ENCODE results near the gene VAMP4. TPM values are rescaled to one million over a fixed set of nuclear protein-coding genes. Genes with fewer than 3 reads are reported as not detected.
"Not testable (repeated sequence)": the region's sequence is repeated elsewhere in the genome, so short reads cannot be mapped to it uniquely, and the experiment has no call there.

The VAMP4 gene
- total RNA-seq, 1 donor = 7.6 TPM

DNA sequence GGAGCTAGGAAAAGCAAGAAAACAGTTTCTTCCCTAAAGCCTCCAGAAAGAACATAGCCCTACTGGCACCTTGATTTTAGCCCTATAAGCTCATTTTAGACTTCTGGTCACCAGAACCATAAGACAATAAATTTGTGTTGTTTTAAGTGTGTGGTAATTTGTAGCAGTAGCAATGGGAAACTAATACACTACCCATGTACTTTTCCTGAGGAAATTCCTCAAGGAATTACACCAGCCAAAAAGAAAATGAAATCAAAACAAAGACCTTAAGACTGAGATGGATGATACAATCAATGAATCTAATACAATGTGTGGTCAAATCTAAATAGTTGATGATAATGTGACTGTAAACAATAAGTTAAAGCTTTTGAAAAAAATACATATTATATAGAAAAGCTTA is 11.8 kb downstream of the VAMP4 start:
- Histone ChIP-seq H3K27me3 (ENCODE audit: insufficient read depth, low read length) (no peaks in the 10 kb centered on the region), H3K79me2 (ENCODE audit: insufficient read depth, low read length) (peaks cover 33% of the 10 kb centered on the region), H3K9me3 (ENCODE audit: low read depth, low read length) (no peaks in the 10 kb centered on the region), H4K20me1 (ENCODE audit: insufficient read depth, low read length) (peaks cover 5% of the 10 kb centered on the region), H3K36me3 (ENCODE audit: insufficient read depth, low read length) (peaks cover 14% of the 10 kb centered on the region), H3K4me3 (ENCODE audit: insufficient read depth, low read length) (no peak overlapping the region), H2AFZ (ENCODE audit: low read length) (no peak overlapping the region), H3K4me1 (ENCODE audit: insufficient read depth, low read length) (no peaks in the 10 kb centered on the region), H3K4me2 (ENCODE audit: insufficient read depth, low read length) (no peak overlapping the region), H3K27ac (ENCODE audit: low read depth, low read length) (no peak overlapping the region)
- peak; percentile 34 for DNase-seq (ENCODE audit: insufficient read length, low spot score, missing footprints)
- TF ChIP-seq, protein P1, sequence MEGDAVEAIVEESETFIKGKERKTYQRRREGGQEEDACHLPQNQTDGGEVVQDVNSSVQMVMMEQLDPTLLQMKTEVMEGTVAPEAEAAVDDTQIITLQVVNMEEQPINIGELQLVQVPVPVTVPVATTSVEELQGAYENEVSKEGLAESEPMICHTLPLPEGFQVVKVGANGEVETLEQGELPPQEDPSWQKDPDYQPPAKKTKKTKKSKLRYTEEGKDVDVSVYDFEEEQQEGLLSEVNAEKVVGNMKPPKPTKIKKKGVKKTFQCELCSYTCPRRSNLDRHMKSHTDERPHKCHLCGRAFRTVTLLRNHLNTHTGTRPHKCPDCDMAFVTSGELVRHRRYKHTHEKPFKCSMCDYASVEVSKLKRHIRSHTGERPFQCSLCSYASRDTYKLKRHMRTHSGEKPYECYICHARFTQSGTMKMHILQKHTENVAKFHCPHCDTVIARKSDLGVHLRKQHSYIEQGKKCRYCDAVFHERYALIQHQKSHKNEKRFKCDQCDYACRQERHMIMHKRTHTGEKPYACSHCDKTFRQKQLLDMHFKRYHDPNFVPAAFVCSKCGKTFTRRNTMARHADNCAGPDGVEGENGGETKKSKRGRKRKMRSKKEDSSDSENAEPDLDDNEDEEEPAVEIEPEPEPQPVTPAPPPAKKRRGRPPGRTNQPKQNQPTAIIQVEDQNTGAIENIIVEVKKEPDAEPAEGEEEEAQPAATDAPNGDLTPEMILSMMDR (IDR thresholded peaks at IDR 0.05; ENCODE audit: extremely low read depth, low read depth, low read length) = no peak

DNA sequence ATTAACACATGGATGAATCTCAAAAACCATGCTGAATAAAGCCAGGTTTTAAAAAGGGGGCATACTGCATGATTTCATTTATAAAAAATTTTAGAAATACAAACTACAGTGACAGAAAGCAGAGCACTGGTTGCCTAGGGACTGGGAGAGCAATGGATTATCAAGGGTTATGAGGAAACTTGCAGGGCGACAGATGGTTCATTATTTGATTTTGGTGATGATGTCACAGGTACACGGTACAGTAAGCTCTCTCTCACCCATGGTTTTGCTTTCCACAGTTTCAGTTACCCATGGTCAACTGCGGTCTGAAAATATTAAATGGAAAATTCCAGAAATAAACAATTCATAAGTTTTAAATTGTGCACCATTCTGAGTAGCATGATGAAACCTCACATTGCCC is 14.1 kb downstream of the VAMP4 start:
- Histone ChIP-seq H3K36me3 (ENCODE audit: insufficient read depth, low read length) (peaks cover 10% of the 10 kb centered on the region), H3K4me2 (ENCODE audit: insufficient read depth, low read length) (no peak overlapping the region), H3K27me3 (ENCODE audit: insufficient read depth, low read length) (no peaks in the 10 kb centered on the region), H3K9me3 (ENCODE audit: low read depth, low read length) (no peaks in the 10 kb centered on the region), H3K4me1 (ENCODE audit: insufficient read depth, low read length) (no peaks in the 10 kb centered on the region), H4K20me1 (ENCODE audit: insufficient read depth, low read length) (peaks cover 5% of the 10 kb centered on the region), H2AFZ (ENCODE audit: low read length) (no peak overlapping the region), H3K4me3 (ENCODE audit: insufficient read depth, low read length) (no peak overlapping the region), H3K79me2 (ENCODE audit: insufficient read depth, low read length) (peaks cover 41% of the 10 kb centered on the region), H3K27ac (ENCODE audit: low read depth, low read length) (no peak overlapping the region)
- no peak for DNase-seq (ENCODE audit: insufficient read length, low spot score, missing footprints)
- TF ChIP-seq, protein P1 (IDR thresholded peaks at IDR 0.05; ENCODE audit: extremely low read depth, low read depth, low read length) = no peak

DNA sequence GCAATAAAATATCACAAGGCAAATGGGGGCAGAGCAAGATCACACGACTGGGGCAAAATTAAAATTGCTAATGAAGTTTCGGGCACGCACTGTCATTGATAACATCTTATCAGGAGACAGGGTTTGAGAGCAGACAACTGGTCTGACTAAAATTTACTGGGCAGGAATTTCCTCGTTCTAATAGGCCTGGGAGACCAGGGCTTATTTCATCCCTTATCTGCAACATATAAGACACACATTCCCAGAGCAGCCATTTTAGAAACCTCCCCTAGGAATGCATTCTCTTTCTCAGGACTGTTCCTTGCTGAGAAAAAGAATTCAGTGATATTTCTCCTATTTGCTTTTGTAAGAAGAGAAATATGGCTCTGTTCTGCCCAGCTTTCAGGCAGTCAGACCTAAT is 18.7 kb downstream of the VAMP4 start:
- DNase-seq (ENCODE audit: insufficient read length, low spot score, missing footprints); H3K4me1 ChIP-seq (ENCODE audit: insufficient read depth, low read length); H3K9me3 ChIP-seq (ENCODE audit: low read depth, low read length); H3K27ac ChIP-seq (ENCODE audit: low read depth, low read length); H3K36me3 ChIP-seq (ENCODE audit: insufficient read depth, low read length); H3K27me3 ChIP-seq (ENCODE audit: insufficient read depth, low read length); H4K20me1 ChIP-seq (ENCODE audit: insufficient read depth, low read length); H3K4me3 ChIP-seq (ENCODE audit: insufficient read depth, low read length); H3K4me2 ChIP-seq (ENCODE audit: insufficient read depth, low read length); H2AFZ ChIP-seq (ENCODE audit: low read length): not testable (repeated sequence)
- peaks cover 35% of the 10 kb centered on the region for H3K79me2 ChIP-seq (ENCODE audit: insufficient read depth, low read length)

DNA sequence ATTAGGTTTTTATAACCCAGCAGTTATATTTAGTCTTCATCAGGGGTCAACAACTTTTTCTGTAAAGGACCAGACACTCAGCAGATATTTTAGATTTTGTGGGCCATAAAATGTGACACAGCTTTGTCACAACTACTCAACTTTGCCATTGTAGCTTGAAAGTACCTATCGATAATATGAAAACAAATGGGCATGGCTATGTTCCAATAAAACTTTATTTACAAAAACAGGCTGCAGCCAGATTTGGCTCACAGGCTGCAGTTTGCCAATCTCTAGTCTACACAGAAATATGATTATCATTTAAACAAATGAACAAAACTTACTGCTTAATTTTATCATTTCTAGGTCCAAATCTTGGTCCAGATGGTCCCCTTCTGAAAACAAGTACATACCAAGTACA is 23.0 kb downstream of the VAMP4 start:
- no peak for DNase-seq (ENCODE audit: insufficient read length, low spot score, missing footprints)
- H3K79me2 ChIP-seq (ENCODE audit: insufficient read depth, low read length) = peaks cover 22% of the 10 kb centered on the region

More for the DNA sequence above, 23.0 kb downstream of the VAMP4 start:
- no peak overlapping the region for H3K4me3 ChIP-seq (ENCODE audit: insufficient read depth, low read length)
- peaks cover 28% of the 10 kb centered on the region for H3K4me1 ChIP-seq (ENCODE audit: insufficient read depth, low read length)
- H3K27me3 ChIP-seq (ENCODE audit: insufficient read depth, low read length) = no peaks in the 10 kb centered on the region
- no peaks in the 10 kb centered on the region for H3K9me3 ChIP-seq (ENCODE audit: low read depth, low read length)
- H2AFZ ChIP-seq (ENCODE audit: low read length) = no peak overlapping the region
- TF ChIP-seq, protein P1 (IDR thresholded peaks at IDR 0.05; ENCODE audit: extremely low read depth, low read depth, low read length) = no peak
- no peak overlapping the region for H3K4me2 ChIP-seq (ENCODE audit: insufficient read depth, low read length)
- H3K27ac ChIP-seq (ENCODE audit: low read depth, low read length) = no peak overlapping the region
- H4K20me1 ChIP-seq (ENCODE audit: insufficient read depth, low read length) = no peaks in the 10 kb centered on the region
- H3K36me3 ChIP-seq (ENCODE audit: insufficient read depth, low read length) = peaks cover 3% of the 10 kb centered on the region

Measured in osteoblast (primary cell).